Mammary epithelial cell (primary cell): ENCODE measurements around the gene MBNL3.

Source experiments
- CTCF ChIP-seq, 2 donors: IDR thresholded peaks in 1 of 2; conservative IDR thresholded peaks in 1 of 2; 2 replicates each; pipeline ENCODE4 v1.5.1; 2011 to 2012; ENCODE audit warnings: inconsistent platforms in 2 of 2, low read length in 2 of 2, mild to moderate bottlenecking in 2 of 2, control low read depth in 1 of 2, low read depth in 1 of 2; ENCODE audit not compliant: insufficient read depth in 1 of 2; ENCODE audit errors: extremely low read depth in 1 of 2
- EZH2 ChIP-seq: IDR thresholded peaks from 2 replicates; pipeline ENCODE4 v1.6.1; 2012; ENCODE audit warnings: low read length, inconsistent platforms, borderline replicate concordance

- TF ChIP-seq CTCF (conservative IDR thresholded peaks at IDR 0.05 in 1 of 2, IDR thresholded peaks at IDR 0.05 in 1 of 2; ENCODE audit: extremely low read depth in 1 of 2, insufficient read depth in 1 of 2, low read depth in 1 of 2, low read length in 2 of 2), result no peak
- no peak for TF ChIP-seq EZH2
These were observed 158.6 kb downstream of the MBNL3 start for GRCh38 chrX:132330156-132330729.
